ENCODE measurements around the gene FOXP1. TPM values are rescaled to one million over a fixed set of nuclear protein-coding genes. Genes with fewer than 3 reads are reported as not detected.

Gene FOXP1
- polyA plus RNA-seq, 1 donor from 2014 or later: 5.6 TPM

DNA sequence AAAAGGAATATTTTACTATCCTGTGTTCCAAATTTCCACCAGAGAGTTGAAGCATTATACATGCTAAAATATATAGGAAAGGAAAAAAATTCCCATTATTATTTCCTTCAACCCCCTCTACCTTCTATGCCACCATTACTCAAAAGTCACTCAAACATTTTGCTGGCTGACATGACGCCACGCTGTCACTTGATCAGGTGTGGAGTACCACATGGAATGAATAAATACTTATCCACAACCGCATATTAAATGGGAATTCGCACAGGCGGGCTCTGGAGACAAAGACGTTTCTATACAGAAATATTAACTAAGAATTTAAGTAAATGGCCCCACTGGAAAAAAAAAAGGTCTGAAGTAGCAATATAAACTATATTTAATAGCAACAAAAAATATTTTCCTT is 266.4 kb downstream of the FOXP1 start:
- H3K9me3 ChIP-seq (ENCODE audit: low read length): no peaks in the 10 kb centered on the region
- no peaks in the 10 kb centered on the region for H3K27me3 ChIP-seq (ENCODE audit: insufficient read depth, low read depth, low read length)
- H3K9ac ChIP-seq (ENCODE audit: low read length): no peak overlapping the region
- no peaks in the 10 kb centered on the region for H4K20me1 ChIP-seq (ENCODE audit: insufficient read depth)
- no peak overlapping the region for H2AFZ ChIP-seq (ENCODE audit: low read depth, low read length)
- no peak overlapping the region for H3K4me2 ChIP-seq (ENCODE audit: low read length)
- TF ChIP-seq EP300 (conservative IDR thresholded peaks at IDR 0.05; ENCODE audit: poor library complexity, severe bottlenecking): no peak
- no peak for TF ChIP-seq SMC3 (conservative IDR thresholded peaks at IDR 0.05; ENCODE audit: poor library complexity)
- no peak for TF ChIP-seq RAD21 (conservative IDR thresholded peaks at IDR 0.05)
- no peak for TF ChIP-seq TAF1 (IDR thresholded peaks at IDR 0.05; ENCODE audit: low read depth)
- no peak for TF ChIP-seq MXI1 (conservative IDR thresholded peaks at IDR 0.05; ENCODE audit: poor library complexity, severe bottlenecking)
- TF ChIP-seq EZH2 (IDR thresholded peaks at IDR 0.05; ENCODE audit: borderline replicate concordance, insufficient read depth, low read length, poor library complexity, severe bottlenecking): no peak
- TF ChIP-seq, protein P1, sequence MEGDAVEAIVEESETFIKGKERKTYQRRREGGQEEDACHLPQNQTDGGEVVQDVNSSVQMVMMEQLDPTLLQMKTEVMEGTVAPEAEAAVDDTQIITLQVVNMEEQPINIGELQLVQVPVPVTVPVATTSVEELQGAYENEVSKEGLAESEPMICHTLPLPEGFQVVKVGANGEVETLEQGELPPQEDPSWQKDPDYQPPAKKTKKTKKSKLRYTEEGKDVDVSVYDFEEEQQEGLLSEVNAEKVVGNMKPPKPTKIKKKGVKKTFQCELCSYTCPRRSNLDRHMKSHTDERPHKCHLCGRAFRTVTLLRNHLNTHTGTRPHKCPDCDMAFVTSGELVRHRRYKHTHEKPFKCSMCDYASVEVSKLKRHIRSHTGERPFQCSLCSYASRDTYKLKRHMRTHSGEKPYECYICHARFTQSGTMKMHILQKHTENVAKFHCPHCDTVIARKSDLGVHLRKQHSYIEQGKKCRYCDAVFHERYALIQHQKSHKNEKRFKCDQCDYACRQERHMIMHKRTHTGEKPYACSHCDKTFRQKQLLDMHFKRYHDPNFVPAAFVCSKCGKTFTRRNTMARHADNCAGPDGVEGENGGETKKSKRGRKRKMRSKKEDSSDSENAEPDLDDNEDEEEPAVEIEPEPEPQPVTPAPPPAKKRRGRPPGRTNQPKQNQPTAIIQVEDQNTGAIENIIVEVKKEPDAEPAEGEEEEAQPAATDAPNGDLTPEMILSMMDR (IDR thresholded peaks at IDR 0.05; ENCODE audit: poor library complexity, severe bottlenecking): no peak
- TF ChIP-seq POLR2AphosphoS5 (IDR thresholded peaks at IDR 0.05): no peak
- TF ChIP-seq, protein P2, sequence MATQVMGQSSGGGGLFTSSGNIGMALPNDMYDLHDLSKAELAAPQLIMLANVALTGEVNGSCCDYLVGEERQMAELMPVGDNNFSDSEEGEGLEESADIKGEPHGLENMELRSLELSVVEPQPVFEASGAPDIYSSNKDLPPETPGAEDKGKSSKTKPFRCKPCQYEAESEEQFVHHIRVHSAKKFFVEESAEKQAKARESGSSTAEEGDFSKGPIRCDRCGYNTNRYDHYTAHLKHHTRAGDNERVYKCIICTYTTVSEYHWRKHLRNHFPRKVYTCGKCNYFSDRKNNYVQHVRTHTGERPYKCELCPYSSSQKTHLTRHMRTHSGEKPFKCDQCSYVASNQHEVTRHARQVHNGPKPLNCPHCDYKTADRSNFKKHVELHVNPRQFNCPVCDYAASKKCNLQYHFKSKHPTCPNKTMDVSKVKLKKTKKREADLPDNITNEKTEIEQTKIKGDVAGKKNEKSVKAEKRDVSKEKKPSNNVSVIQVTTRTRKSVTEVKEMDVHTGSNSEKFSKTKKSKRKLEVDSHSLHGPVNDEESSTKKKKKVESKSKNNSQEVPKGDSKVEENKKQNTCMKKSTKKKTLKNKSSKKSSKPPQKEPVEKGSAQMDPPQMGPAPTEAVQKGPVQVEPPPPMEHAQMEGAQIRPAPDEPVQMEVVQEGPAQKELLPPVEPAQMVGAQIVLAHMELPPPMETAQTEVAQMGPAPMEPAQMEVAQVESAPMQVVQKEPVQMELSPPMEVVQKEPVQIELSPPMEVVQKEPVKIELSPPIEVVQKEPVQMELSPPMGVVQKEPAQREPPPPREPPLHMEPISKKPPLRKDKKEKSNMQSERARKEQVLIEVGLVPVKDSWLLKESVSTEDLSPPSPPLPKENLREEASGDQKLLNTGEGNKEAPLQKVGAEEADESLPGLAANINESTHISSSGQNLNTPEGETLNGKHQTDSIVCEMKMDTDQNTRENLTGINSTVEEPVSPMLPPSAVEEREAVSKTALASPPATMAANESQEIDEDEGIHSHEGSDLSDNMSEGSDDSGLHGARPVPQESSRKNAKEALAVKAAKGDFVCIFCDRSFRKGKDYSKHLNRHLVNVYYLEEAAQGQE (IDR thresholded peaks at IDR 0.05; ENCODE audit: borderline replicate concordance): no peak
- H3K4me3 ChIP-seq (ENCODE audit: low read length): no peak overlapping the region
- H3K27ac ChIP-seq (ENCODE audit: low read length): no peak overlapping the region
- no peaks in the 10 kb centered on the region for H3K79me2 ChIP-seq (replicated peaks; ENCODE audit: insufficient read depth, low read length)
- H3K9me2 ChIP-seq (ENCODE audit: insufficient read depth, low read length): no peaks in the 10 kb centered on the region
- no peaks in the 10 kb centered on the region for H3K36me3 ChIP-seq (ENCODE audit: insufficient read depth, low read length)
- no peaks in the 10 kb centered on the region for H3F3A ChIP-seq (ENCODE audit: insufficient read depth, low read length, poor library complexity, severe bottlenecking)

DNA sequence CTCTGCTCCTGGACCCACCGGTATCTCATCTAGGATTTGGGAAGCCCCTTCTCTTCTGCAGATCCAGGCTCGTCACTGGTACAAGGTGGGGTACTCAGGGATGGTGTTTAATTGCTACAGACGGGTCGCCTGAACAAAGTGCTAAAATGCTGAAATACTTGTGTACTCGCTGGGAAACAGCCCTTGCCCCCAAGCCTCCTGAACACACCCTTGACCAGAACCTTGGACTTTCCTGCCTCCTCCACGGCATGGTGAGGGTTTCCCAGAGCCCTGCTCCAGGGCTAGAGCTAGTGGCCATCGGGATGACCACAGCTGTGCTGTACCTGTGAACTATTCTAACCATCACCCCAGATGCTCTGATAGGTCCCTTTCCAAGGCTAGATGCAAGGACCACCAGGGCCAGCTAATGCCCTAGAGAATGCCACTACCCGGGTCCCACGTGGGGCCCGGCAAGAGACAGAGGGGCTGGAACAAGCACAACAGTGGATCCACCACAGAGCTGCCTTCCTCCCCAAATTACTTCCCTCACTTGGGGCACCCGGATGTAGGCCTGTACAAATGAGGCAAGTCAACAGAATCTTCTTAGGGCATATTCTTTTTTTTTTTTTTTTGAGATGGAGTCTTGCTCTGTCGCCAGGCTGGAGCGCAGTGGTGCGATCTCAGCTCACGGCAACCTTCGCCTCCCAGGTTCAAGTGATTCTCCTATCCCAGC is 267.3 kb downstream of the FOXP1 start:
- Histone ChIP-seq H3K27ac (ENCODE audit: low read length) (no peak overlapping the region), H3K4me3 (ENCODE audit: low read length) (no peak overlapping the region), H3K27me3 (ENCODE audit: insufficient read depth, low read depth, low read length) (no peaks in the 10 kb centered on the region), H3K9me2 (ENCODE audit: insufficient read depth, low read length) (no peaks in the 10 kb centered on the region), H3K4me2 (ENCODE audit: low read length) (no peak overlapping the region), H3K36me3 (ENCODE audit: insufficient read depth, low read length) (no peaks in the 10 kb centered on the region), H3K9me3 (ENCODE audit: low read length) (no peaks in the 10 kb centered on the region), H3K9ac (ENCODE audit: low read length) (no peak overlapping the region), H2AFZ (ENCODE audit: low read depth, low read length) (no peak overlapping the region), H3K79me2 (replicated peaks; ENCODE audit: insufficient read depth, low read length) (no peaks in the 10 kb centered on the region), H4K20me1 (ENCODE audit: insufficient read depth) (no peaks in the 10 kb centered on the region), H3F3A (ENCODE audit: insufficient read depth, low read length, poor library complexity, severe bottlenecking) (no peaks in the 10 kb centered on the region)
- TF ChIP-seq TAF1 (IDR thresholded peaks at IDR 0.05; ENCODE audit: low read depth) (no peak), MXI1 (conservative IDR thresholded peaks at IDR 0.05; ENCODE audit: poor library complexity, severe bottlenecking) (no peak), RAD21 (conservative IDR thresholded peaks at IDR 0.05) (no peak), EP300 (conservative IDR thresholded peaks at IDR 0.05; ENCODE audit: poor library complexity, severe bottlenecking) (no peak), POLR2AphosphoS5 (IDR thresholded peaks at IDR 0.05) (no peak)
- TF ChIP-seq, protein P1 (IDR thresholded peaks at IDR 0.05; ENCODE audit: poor library complexity, severe bottlenecking): no peak
- TF ChIP-seq, protein P2 (IDR thresholded peaks at IDR 0.05; ENCODE audit: borderline replicate concordance): no peak
